ENCODE data around the gene ACSL3.

The ACSL3 gene

DNA sequence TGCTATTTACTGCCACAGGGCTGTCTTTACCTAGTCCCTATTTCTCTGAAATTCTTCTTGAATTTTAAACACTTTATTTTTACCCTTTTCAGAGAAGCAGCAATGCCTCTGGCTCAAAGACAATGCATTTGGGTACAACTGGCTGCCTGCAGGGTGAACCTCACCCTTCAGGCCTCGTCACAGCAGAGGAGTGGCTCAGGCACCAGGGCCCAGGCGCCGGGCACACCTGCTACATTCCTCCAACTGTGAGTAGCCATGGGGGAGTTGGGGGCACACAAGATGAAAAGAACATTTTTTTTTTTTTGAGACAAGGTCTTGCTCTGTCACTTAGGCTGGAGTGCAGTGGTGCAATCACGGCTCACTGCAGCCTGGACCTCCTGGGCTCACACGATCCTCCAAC lies 116.3 kb downstream of the ACSL3 start:
- H3K27ac ChIP-seq = no peak overlapping the region
- no peak for DNase-seq (ENCODE audit: low spot score)
- POLR2A ChIA-PET (ENCODE audit: low non-redundant PET) = no interaction called here
- CTCF ChIA-PET = no interaction called here
- TF ChIP-seq, protein P1, sequence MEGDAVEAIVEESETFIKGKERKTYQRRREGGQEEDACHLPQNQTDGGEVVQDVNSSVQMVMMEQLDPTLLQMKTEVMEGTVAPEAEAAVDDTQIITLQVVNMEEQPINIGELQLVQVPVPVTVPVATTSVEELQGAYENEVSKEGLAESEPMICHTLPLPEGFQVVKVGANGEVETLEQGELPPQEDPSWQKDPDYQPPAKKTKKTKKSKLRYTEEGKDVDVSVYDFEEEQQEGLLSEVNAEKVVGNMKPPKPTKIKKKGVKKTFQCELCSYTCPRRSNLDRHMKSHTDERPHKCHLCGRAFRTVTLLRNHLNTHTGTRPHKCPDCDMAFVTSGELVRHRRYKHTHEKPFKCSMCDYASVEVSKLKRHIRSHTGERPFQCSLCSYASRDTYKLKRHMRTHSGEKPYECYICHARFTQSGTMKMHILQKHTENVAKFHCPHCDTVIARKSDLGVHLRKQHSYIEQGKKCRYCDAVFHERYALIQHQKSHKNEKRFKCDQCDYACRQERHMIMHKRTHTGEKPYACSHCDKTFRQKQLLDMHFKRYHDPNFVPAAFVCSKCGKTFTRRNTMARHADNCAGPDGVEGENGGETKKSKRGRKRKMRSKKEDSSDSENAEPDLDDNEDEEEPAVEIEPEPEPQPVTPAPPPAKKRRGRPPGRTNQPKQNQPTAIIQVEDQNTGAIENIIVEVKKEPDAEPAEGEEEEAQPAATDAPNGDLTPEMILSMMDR (conservative IDR thresholded peaks at IDR 0.05; ENCODE audit: low read depth) = no peak

DNA sequence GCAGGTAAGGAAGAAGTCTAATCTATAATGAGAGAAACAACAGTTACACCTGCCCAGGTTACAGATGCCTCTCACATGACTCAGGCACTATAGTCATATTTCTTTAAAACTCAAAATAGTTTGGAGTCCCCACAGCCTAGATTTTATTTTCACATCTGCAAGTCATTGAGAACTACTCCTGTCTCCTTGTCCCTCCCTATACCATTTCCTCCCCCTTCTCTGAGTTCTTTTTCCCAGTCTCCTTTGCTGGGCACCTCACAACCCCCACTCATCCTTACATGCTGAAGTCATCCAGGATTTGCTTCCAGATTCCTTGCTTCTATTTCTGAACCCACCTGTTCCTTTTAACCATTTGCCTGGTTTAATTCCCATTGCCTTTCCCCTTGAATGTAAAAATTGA lies 118.0 kb downstream of the ACSL3 start:
- CTCF ChIA-PET = no interaction called here
- TF ChIP-seq, protein P1 (conservative IDR thresholded peaks at IDR 0.05; ENCODE audit: low read depth) = no peak
- no peak overlapping the region for H3K27ac ChIP-seq
- POLR2A ChIA-PET (ENCODE audit: low non-redundant PET) = no interaction called here
- no peak for DNase-seq (ENCODE audit: low spot score)

DNA sequence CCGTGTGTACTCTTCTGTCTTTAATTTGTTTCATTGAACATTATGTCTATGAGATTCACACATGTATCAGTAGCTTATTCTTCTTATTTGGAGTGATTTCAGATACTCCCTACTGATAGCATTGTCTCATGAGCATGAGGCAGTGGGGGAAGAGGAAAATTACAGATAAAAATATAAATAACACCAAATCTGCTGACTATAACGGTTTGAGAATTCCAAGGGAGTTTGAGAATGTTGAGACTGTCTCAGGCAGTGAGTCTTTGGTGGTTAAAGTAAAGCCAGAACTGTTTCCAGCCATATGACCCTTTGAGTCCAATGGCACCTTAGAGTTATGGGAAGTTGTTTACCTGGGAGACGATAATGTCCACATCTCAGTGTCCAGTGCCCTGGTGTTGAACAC lies 118.6 kb downstream of the ACSL3 start:
- H3K27ac ChIP-seq = no peak overlapping the region
- no peak for DNase-seq (ENCODE audit: low spot score)
- CTCF ChIA-PET = interaction anchor here (0.6 kb wide), 1 partner anchor 78 kb away, joined by 3 read pairs; no protein-coding TSS in a partner anchor
- POLR2A ChIA-PET (ENCODE audit: low non-redundant PET) = no interaction called here
- TF ChIP-seq, protein P1 (conservative IDR thresholded peaks at IDR 0.05; ENCODE audit: low read depth) = no peak

DNA sequence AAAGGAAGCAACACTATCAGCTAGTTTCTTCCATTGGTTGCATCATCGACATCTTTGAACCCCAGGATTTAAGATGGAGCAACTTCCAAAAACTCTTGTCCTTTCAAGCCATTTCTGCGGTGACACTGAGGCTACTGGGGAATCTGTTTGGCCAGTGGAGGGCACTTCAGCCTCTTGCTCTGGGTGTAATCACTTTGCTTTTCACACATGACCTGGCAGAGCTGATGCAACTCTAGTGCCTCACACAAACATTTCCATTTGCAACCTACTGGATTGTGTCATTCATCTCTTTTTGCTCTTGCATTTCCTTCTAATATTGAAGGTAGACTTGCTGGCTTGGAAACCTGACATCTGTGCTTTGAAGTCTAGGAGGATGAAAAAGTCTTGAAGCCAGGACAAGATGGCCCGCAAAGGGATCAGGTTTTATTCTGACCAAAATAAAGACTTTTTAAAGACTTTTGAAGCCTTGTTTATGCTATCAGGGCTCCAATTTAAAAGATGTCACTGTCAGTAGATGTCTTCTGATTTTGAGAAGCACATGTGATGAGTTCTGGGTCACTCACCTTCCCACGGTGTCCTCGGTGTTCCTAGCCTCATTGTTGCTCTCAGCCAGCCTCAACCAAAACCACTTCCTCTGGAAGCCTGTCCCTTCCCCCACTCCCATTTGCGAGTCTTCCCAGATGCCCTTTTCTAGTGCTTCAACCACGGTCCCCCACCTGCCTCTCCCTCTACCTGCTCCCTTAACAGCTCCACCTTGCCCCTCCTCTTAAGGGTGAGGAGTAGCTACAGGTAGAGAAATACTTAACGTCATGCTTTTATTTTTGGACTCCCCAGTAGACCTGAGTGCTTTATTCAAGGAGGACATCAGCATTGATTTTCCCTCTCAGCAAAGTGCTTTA lies 121.4 kb downstream of the ACSL3 start:
- ChIA-PET POLR2A (ENCODE audit: low non-redundant PET) (no interaction called here), CTCF (interaction anchor here (1.1 to 1.5 kb wide), 2 partner anchors 10 kb away, joined by 8 to 10 read pairs; no protein-coding TSS in a partner anchor)
- no peak for DNase-seq (ENCODE audit: low spot score)
- H3K27ac ChIP-seq = no peak overlapping the region
- TF ChIP-seq, protein P1 (conservative IDR thresholded peaks at IDR 0.05; ENCODE audit: low read depth) = no peak

DNA sequence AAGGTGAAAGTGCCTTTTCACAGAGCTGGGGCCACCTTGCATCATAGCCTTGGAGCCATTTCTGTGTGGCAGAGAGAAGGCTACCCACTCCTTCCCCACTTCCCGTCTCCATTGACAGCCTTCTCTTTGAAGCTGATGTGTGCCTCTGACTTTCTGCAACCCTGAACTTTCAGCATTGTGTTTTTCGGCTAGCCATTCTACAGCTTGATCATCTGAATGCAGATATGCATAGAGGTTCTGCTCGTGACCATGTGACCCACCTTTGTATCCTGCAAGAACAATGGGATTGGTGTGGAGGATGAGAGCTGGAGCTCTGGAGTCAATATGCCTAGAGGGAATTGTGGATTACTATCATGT lies 122.1 kb downstream of the ACSL3 start:
- H3K27ac ChIP-seq = no peak overlapping the region
- TF ChIP-seq, protein P1 (conservative IDR thresholded peaks at IDR 0.05; ENCODE audit: low read depth) = no peak
- no peak for DNase-seq (ENCODE audit: low spot score)
- ChIA-PET POLR2A (ENCODE audit: low non-redundant PET) (no interaction called here), CTCF (interaction anchor here (0.5 to 1.1 kb wide), 2 partner anchors 11 to 258 kb away, joined by 3 to 10 read pairs; no protein-coding TSS in a partner anchor)

DNA sequence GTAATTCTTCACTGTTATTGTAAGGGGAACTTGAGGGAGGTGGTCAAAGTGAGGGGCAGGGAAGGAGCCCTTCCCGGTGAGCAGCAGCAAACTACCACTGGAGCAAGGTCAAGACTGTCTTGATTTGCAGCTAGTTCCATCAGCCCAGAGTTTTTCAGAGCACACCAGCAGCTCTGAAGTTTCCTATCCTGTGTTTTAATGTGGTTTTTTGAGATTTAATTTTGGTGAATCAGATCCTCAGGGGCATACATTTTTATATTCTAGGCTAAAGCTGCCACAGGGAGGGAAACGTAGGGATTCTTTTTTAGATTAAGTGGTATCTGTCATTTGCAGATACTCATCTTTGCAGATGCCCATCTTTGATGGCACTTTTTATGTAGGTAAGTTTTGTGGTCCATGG lies 124.1 kb downstream of the ACSL3 start:
- no peak overlapping the region for H3K27ac ChIP-seq
- DNase-seq (ENCODE audit: low spot score) = no peak
- ChIA-PET POLR2A (ENCODE audit: low non-redundant PET) (no interaction called here), CTCF (interaction anchor here (0.8 kb wide), 1 partner anchor 461 kb away, joined by 3 read pairs; no protein-coding TSS in a partner anchor)
- TF ChIP-seq, protein P1 (conservative IDR thresholded peaks at IDR 0.05; ENCODE audit: low read depth) = no peak

Data from RWPE1 (cell line).